Measurements from ENCODE around the gene KDM6A. TPM values are rescaled to one million over a fixed set of nuclear protein-coding genes. Genes with fewer than 3 reads are reported as not detected.
"Not testable (repeated sequence)": the region's sequence is repeated elsewhere in the genome, so short reads cannot be mapped to it uniquely, and the experiment has no call there.

KDM6A gene
- total RNA-seq, 1 donor from 2014 or later: 14.4 TPM

GRCh38 chrX:45134315-45134731 lies 261.3 kb downstream of the KDM6A start:
- no peak overlapping the region for H3K4me3 Mint-ChIP-seq (ENCODE audit: unreplicated experiment)
- no peaks in the 10 kb centered on the region for H3K36me3 Mint-ChIP-seq (ENCODE audit: low read depth)
- DNase-seq (ENCODE audit: low spot score): no peak
- no peaks in the 10 kb centered on the region for H3K27me3 Mint-ChIP-seq (ENCODE audit: low read depth)
- H3K4me1 Mint-ChIP-seq (ENCODE audit: low read depth): no peaks in the 10 kb centered on the region
- peaks cover 16% of the 10 kb centered on the region for H3K9me3 Mint-ChIP-seq (ENCODE audit: low read depth)
- no peak for TF ChIP-seq CTCF (IDR thresholded peaks at IDR 0.05)
- H3K27ac Mint-ChIP-seq (ENCODE audit: unreplicated experiment): no peak overlapping the region

DNA sequence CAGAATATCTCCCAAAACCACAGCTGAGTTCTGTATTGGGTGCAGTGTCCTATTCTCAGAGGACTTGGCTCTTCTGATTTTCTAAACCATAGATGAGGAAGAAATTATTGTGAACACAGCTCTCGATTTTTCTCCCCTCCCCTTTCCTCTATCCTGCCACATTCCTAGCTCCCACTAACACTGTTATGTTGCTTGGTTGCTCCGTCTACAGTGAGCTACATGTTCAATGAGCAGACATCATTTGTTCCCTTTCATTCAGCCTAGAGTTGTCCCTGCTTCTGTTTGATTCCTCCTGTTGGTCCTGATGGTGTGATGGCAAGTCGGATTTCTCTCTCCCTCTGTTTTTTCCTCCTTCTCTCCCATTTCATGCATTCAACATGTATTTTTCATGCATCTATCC lies 261.8 kb downstream of the KDM6A start:
- DNase-seq (ENCODE audit: low spot score): no peak
- Mint-ChIP-seq H3K4me1 (ENCODE audit: low read depth) (no peaks in the 10 kb centered on the region), H3K9me3 (ENCODE audit: low read depth) (peaks cover 16% of the 10 kb centered on the region), H3K27me3 (ENCODE audit: low read depth) (no peaks in the 10 kb centered on the region), H3K36me3 (ENCODE audit: low read depth) (no peaks in the 10 kb centered on the region), H3K27ac (ENCODE audit: unreplicated experiment) (no peak overlapping the region), H3K4me3 (ENCODE audit: unreplicated experiment) (no peak overlapping the region)
- TF ChIP-seq CTCF (IDR thresholded peaks at IDR 0.05): no peak

GRCh38 chrX:45135391-45136075 lies 262.5 kb downstream of the KDM6A start:
- H3K4me3 Mint-ChIP-seq (ENCODE audit: unreplicated experiment); H3K27me3 Mint-ChIP-seq (ENCODE audit: low read depth); H3K36me3 Mint-ChIP-seq (ENCODE audit: low read depth); DNase-seq (ENCODE audit: low spot score); H3K4me1 Mint-ChIP-seq (ENCODE audit: low read depth); H3K27ac Mint-ChIP-seq (ENCODE audit: unreplicated experiment): not testable (repeated sequence)
- peaks cover 11% of the 10 kb centered on the region for H3K9me3 Mint-ChIP-seq (ENCODE audit: low read depth)

GRCh38 chrX:45137531-45137930 lies 264.5 kb downstream of the KDM6A start:
- Mint-ChIP-seq H3K36me3 (ENCODE audit: low read depth) (no peaks in the 10 kb centered on the region), H3K4me1 (ENCODE audit: low read depth) (no peaks in the 10 kb centered on the region), H3K4me3 (ENCODE audit: unreplicated experiment) (no peak overlapping the region), H3K9me3 (ENCODE audit: low read depth) (peaks cover 8% of the 10 kb centered on the region), H3K27me3 (ENCODE audit: low read depth) (no peaks in the 10 kb centered on the region), H3K27ac (ENCODE audit: unreplicated experiment) (no peak overlapping the region)
- no peak for DNase-seq (ENCODE audit: low spot score)
- no peak for TF ChIP-seq CTCF (IDR thresholded peaks at IDR 0.05)

GRCh38 chrX:45138525-45138924 lies 265.5 kb downstream of the KDM6A start:
- Mint-ChIP-seq H3K27ac (ENCODE audit: unreplicated experiment) (no peak overlapping the region), H3K4me3 (ENCODE audit: unreplicated experiment) (no peak overlapping the region), H3K36me3 (ENCODE audit: low read depth) (no peaks in the 10 kb centered on the region), H3K9me3 (ENCODE audit: low read depth) (peaks cover 5% of the 10 kb centered on the region), H3K4me1 (ENCODE audit: low read depth) (no peaks in the 10 kb centered on the region), H3K27me3 (ENCODE audit: low read depth) (no peaks in the 10 kb centered on the region)
- TF ChIP-seq CTCF (IDR thresholded peaks at IDR 0.05): no peak
- no peak for DNase-seq (ENCODE audit: low spot score)

- H3K27ac Mint-ChIP-seq (ENCODE audit: unreplicated experiment): no peak overlapping the region
- no peak for TF ChIP-seq CTCF (IDR thresholded peaks at IDR 0.05)
- no peak for DNase-seq (ENCODE audit: low spot score)
- H3K27me3 Mint-ChIP-seq (ENCODE audit: low read depth): no peaks in the 10 kb centered on the region
- no peaks in the 10 kb centered on the region for H3K4me1 Mint-ChIP-seq (ENCODE audit: low read depth)
- no peaks in the 10 kb centered on the region for H3K36me3 Mint-ChIP-seq (ENCODE audit: low read depth)
- H3K4me3 Mint-ChIP-seq (ENCODE audit: unreplicated experiment): no peak overlapping the region
- no peaks in the 10 kb centered on the region for H3K9me3 Mint-ChIP-seq (ENCODE audit: low read depth)
These were observed 267.8 kb downstream of the KDM6A start for GRCh38 chrX:45140812-45141211.

Data from chondrocyte (in vitro differentiated cells).